ENCODE data around the gene PTPRA. TPM values are rescaled to one million over a fixed set of nuclear protein-coding genes. Genes with fewer than 3 reads are reported as not detected.

PTPRA gene
- total and polyA plus RNA-seq, 2 of the 13 experiments (the other 11 are each of a cell fraction or from before 2014, with no cell fraction given): 47.2 to 127 TPM

GRCh38 chr20:2871661-2872458 is 1.4 kb upstream of the PTPRA start:
- ATAC-seq (peak; percentile 58), DNase-seq (ENCODE audit: low spot score) (peak; percentile 36)
- peak overlapping the region; percentile 84 for H3K9ac ChIP-seq (ENCODE audit: insufficient read depth, low read depth, low read length)
- TF ChIP-seq ZBTB44 (CRISPR knock-in tag; IDR thresholded peaks at IDR 0.05) (peak; percentile 72; the same call in 1 of the 2 replicates), ZBTB4 (CRISPR knock-in tag; IDR thresholded peaks at IDR 0.05; ENCODE audit: borderline replicate concordance) (0 out of 2 replicates have a peak, but pooled peaks have one; percentile 11), PAF1 (CRISPR knock-in tag; IDR thresholded peaks at IDR 0.05) (no peak), ZNF512B (CRISPR knock-in tag; IDR thresholded peaks at IDR 0.05; ENCODE audit: borderline replicate concordance) (peak; percentile 4; the same call in 1 of the 2 replicates), KLF15 (CRISPR knock-in tag; IDR thresholded peaks at IDR 0.05; ENCODE audit: borderline replicate concordance) (peak; percentile 9; the same call in 1 of the 2 replicates), FOSL1 (CRISPR knock-in tag; IDR thresholded peaks at IDR 0.05; ENCODE audit: borderline replicate concordance) (no peak), DZIP1 (CRISPR knock-in tag; IDR thresholded peaks at IDR 0.05) (peak; percentile 51; the same call in 1 of the 2 replicates), NFIC (IDR thresholded peaks at IDR 0.05; ENCODE audit: low read length) (no peak), ZNF256 (CRISPR knock-in tag; conservative IDR thresholded peaks at IDR 0.05) (no peak)

More at GRCh38 chr20:2871661-2872458, 1.4 kb upstream of the PTPRA start:
- FAIRE-seq: no peak
- H3K9me3 ChIP-seq (ENCODE audit: low read length): no peaks in the 10 kb centered on the region
- no peaks in the 10 kb centered on the region; a peak in 1 of 5 replicates for H3K36me3 ChIP-seq (replicated peaks in 1 of 2; ENCODE audit: control insufficient read depth in 1 of 2, insufficient read depth in 2 of 2, low read length in 2 of 2)
- BruUV-seq (replicated peaks): no TSS peak
- 31% methylated on average over 26 of the region's 34 CpGs for WGBS (ENCODE audit: low lambda C conversion rate)
- no peaks in the 10 kb centered on the region for H4K20me1 ChIP-seq (ENCODE audit: insufficient read depth, low read length)
- peak overlapping the region; percentile 77 to 98 (median 92) for H3K4me3 ChIP-seq (replicated peaks in 1 of 3; ENCODE audit: insufficient read depth in 1 of 3, low read depth in 2 of 3, low read length in 3 of 3)
- ChIA-PET POLR2A (interaction anchor here (0.7 to 2.0 kb wide), 11 partner anchors 9 to 401 kb away, joined by 3 to 12 read pairs (median 3); partner anchors contain the start of genes MRPS26, NOP56, PCED1A and SNRPB), CTCF (ENCODE audit: low intra/inter-chr PET ratio, low total read pairs) (no interaction called here)
- peaks cover 59% of the 10 kb centered on the region for H3K4me1 ChIP-seq (ENCODE audit: insufficient read depth, low read length)
- peak overlapping the region; percentile 86 for H2AFZ ChIP-seq (ENCODE audit: low read length)
- H3K27me3 ChIP-seq (ENCODE audit: control insufficient read depth in 1 of 2, insufficient read depth in 2 of 2, low read length in 2 of 2): peaks cover 0 to 18% of the 10 kb centered on the region in 2 experiments; a peak in 3 of 5 replicates
- H3K4me2 ChIP-seq (ENCODE audit: low read depth, low read length): peak overlapping the region; percentile 96
- no peak overlapping the region for H3K27ac ChIP-seq (ENCODE audit: extremely low read length, insufficient read depth, low read length)
- in situ Hi-C loops (cut with HindIII; ENCODE audit: extremely low pct_ligation_motif_present, low pct_unique_long_range_greater_than_20kb) (no loop called here), intact Hi-C loops (cut with micrococcal nuclease; ENCODE audit: unreplicated experiment) (loop anchor here (10.0 kb wide), 1 partner anchor 73 kb away; no protein-coding TSS in a partner anchor)
- H3K79me2 ChIP-seq (ENCODE audit: insufficient read depth, low read length): peaks cover 32% of the 10 kb centered on the region
